A549 (cell line): ENCODE data around the gene ZNF697. TPM values are rescaled to one million over a fixed set of nuclear protein-coding genes. Genes with fewer than 3 reads are reported as not detected.
"Not testable (repeated sequence)": the region's sequence is repeated elsewhere in the genome, so short reads cannot be mapped to it uniquely, and the experiment has no call there.

ENCODE experiments used
- ATAC-seq, 2 experiments: fragments of 200-7000 bp in 1 of 2; fragments of >200 bp in 1 of 2; cut with Nextera tagmentation in 1 of 2; cut with Tn5 transposase in 1 of 2; 3 replicates each; pipeline versions ENCODE4 v1.8.0 to v1.9.1; 2018 to 2020; ENCODE audit warnings: mild to moderate bottlenecking in 1 of 2, moderate library complexity in 1 of 2
- CTCF ChIA-PET: fragments of 300-600 bp; sonication (Branson Sonifier 250); formaldehyde crosslinking; extraction: SDS; loops from one replicate; lab custom pipeline; 2021; ENCODE audit warnings: antibody characterized with exemption, inconsistent platforms; lab: Yijun Ruan, JAX
- POLR2A ChIA-PET: fragments of 350-600 bp; formaldehyde crosslinking; extraction: SDS; loops from one replicate; lab custom pipeline; 2021; ENCODE audit warnings: antibody characterized with exemption, inconsistent platforms; lab: Yijun Ruan, JAX
- DNase-seq, 2 experiments: peaks; one replicate each; pipeline versions ENCODE4 v3.0.0 to v3.0.0-alpha.2; 2011 to 2016; ENCODE audit warnings: low read depth in 1 of 2, low spot score in 1 of 2
- FAIRE-seq: peaks from 2 replicates; lab custom pipeline; 2011; peaks lifted over from hg19 to GRCh38; lab: Jason Lieb, UNC
- H3K27ac ChIP-seq, 2 experiments: fragments of >200 bp; sonication (Bioruptor Twin); formaldehyde crosslinking; 3 replicates each; pipeline ENCODE4 v1.5.1; 2016 to 2017
- H3K4me1 ChIP-seq: fragments of >200 bp; sonication (Bioruptor Twin); formaldehyde crosslinking; 3 replicates; pipeline ENCODE4 v1.6.1; 2016
- H3K4me2 ChIP-seq: fragments of >200 bp; sonication (Bioruptor Twin); formaldehyde crosslinking; 3 replicates; pipeline ENCODE4 v1.6.1; 2016
- H3K4me3 ChIP-seq: fragments of >200 bp; sonication (Bioruptor Twin); formaldehyde crosslinking; 3 replicates; pipeline ENCODE4 v1.5.1; 2016
- H3K9me3 ChIP-seq: fragments of >200 bp; sonication (Bioruptor Twin); formaldehyde crosslinking; 3 replicates; pipeline ENCODE4 v1.6.1; 2016
- CEBPB ChIP-seq, 2 experiments: fragments of >200 bp in 1 of 2; sonication (Bioruptor Twin) in 1 of 2; formaldehyde crosslinking in 1 of 2; IDR thresholded peaks; 2 replicates each; pipeline ENCODE4 v1.6.1; 2012 to 2016
- CHD4 ChIP-seq: fragments of 200-600 bp; sonication (generic); IDR thresholded peaks from 2 replicates; pipeline ENCODE4 v1.6.1; 2016; ENCODE audit warnings: antibody characterized with exemption, mild to moderate bottlenecking, borderline replicate concordance
- FOSB ChIP-seq: fragments of 250-450 bp; sonication (Bioruptor Pico); IDR thresholded peaks from 2 replicates; pipeline ENCODE4 v1.5.0; 2020; ENCODE audit warnings: mild to moderate bottlenecking, moderate library complexity
- FOSL2 ChIP-seq, 2 experiments: fragments of 450-650 bp in 1 of 2; fragments of >200 bp in 1 of 2; sonication (Bioruptor Twin) in 1 of 2; formaldehyde crosslinking; IDR thresholded peaks; 2 replicates each; pipeline versions ENCODE4 v1.5.0 to v1.6.1; 2016 to 2020; ENCODE audit warnings: mild to moderate bottlenecking in 1 of 2, moderate library complexity in 1 of 2
- GATA3 ChIP-seq: IDR thresholded peaks from 2 replicates; pipeline ENCODE4 v1.6.1; 2012; ENCODE audit warnings: borderline replicate concordance
- HOXB5 ChIP-seq: fragments of 250-450 bp; sonication (Bioruptor Pico); IDR thresholded peaks from 2 replicates; pipeline ENCODE4 v1.5.0; 2020; ENCODE audit warnings: mild to moderate bottlenecking, moderate library complexity
- MYC ChIP-seq: IDR thresholded peaks from 2 replicates; pipeline ENCODE4 v1.6.1; 2012; ENCODE audit warnings: mild to moderate bottlenecking, inconsistent platforms, low read length, improper control_type of control experiment, borderline replicate concordance
- PBX3 ChIP-seq: IDR thresholded peaks from 2 replicates; pipeline ENCODE4 v1.6.1; 2012
- PHF8 ChIP-seq: fragments of 200-600 bp; sonication (generic); IDR thresholded peaks from 2 replicates; pipeline ENCODE4 v1.6.1; 2016; ENCODE audit warnings: low read depth, mild to moderate bottlenecking, antibody characterized with exemption, moderate library complexity, borderline replicate concordance
- RAD21 ChIP-seq, 2 experiments: fragments of >200 bp in 1 of 2; sonication (Bioruptor Twin) in 1 of 2; formaldehyde crosslinking in 1 of 2; IDR thresholded peaks in 1 of 2; conservative IDR thresholded peaks in 1 of 2; 2 replicates in 1 of 2; 3 replicates in 1 of 2; pipeline ENCODE4 v1.6.1; 2012 to 2018; ENCODE audit warnings: inconsistent platforms in 1 of 2
- ZC3H11A ChIP-seq: fragments of 450-650 bp; IDR thresholded peaks from 2 replicates; pipeline ENCODE4 v1.6.1; 2014; ENCODE audit warnings: antibody characterized with exemption, mild to moderate bottlenecking
- ZSCAN20 ChIP-seq: fragments of 250-450 bp; sonication (Bioruptor Pico); IDR thresholded peaks from 2 replicates; pipeline ENCODE4 v1.8.0; 2022; ENCODE audit warnings: mild to moderate bottlenecking, moderate library complexity
- WGBS: methylation state at CpG from one replicate; pipeline ENCODE4 v1.1.6; 2017; ENCODE audit errors: missing lambda C conversion rate; 5-methylcytosine and 5-hydroxymethylcytosine counted together
- polyA plus RNA-seq, 4 experiments: library from polyadenylated mRNA; depleted of rRNA in 3 of 4; stranded (reverse); fragments of >200 nt; fragmentation: RNase III in 1 of 4; extraction: RNeasy Plus Mini Kit Qiagen cat#74134 plus additional on column Dnase treatment in 1 of 4; gene quantifications; 2 replicates in 3 of 4; 3 replicates in 1 of 4; pipeline ENCODE4 v1.2.3, GENCODE V29; 2011 to 2017
- TF ChIP-seq, protein P1 (sequence below): IDR thresholded peaks from 2 replicates; pipeline ENCODE4 v1.6.1; 2012
- TF ChIP-seq, protein P2 (sequence below): IDR thresholded peaks from 2 replicates; pipeline ENCODE4 v1.6.1; 2012; ENCODE audit warnings: low read depth, borderline replicate concordance
- TF ChIP-seq, protein P3 (sequence below): fragments of >200 bp; sonication (Bioruptor Twin); formaldehyde crosslinking; IDR thresholded peaks from 3 replicates; pipeline ENCODE4 v1.5.1; 2016

The ZNF697 gene
- polyA plus RNA-seq, 2 of the 4 experiments (the other 2 are of a cell fraction), result 2.2 to 2.6 TPM

- no peaks in the 10 kb centered on the region for H3K4me1 ChIP-seq
- 72% methylated on average over 6 of the region's 6 CpGs for WGBS
- FAIRE-seq (no peak), DNase-seq (no peak)
- H3K27ac ChIP-seq, result no peak overlapping the region
- POLR2A ChIA-PET, result no interaction called here
- no peak overlapping the region for H3K4me3 ChIP-seq
- TF ChIP-seq CHD4, result no peak
- TF ChIP-seq, all 56 proteins: peak for 0
- Histone ChIP-seq H3K9me3 (no peaks in the 10 kb centered on the region), H3K4me2 (no peak overlapping the region)
- CTCF ChIA-PET, result no interaction called here
- no peak for ATAC-seq
Measured at GRCh38 chr1:119603695-119604094, 44.4 kb downstream of the ZNF697 start.

DNA sequence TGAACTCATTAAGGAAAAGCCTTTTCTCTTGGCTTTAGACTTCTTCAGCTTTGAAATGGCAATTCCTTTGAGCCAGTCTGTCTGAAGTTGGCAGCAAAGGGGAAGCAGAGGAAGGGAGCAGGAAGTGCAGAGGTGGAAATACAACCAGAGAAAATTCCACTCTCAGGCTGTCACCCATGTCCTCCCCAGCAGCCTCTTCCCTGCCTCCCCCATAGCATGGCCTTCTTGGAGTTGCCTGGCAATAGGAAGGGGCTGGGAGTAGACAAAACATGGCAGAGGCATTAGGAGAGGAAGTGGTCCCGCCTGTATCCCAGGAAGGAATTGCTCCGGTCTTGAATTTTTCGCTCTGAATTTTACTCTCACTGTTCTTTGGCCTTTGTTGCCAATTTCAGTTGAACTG is 44.8 kb downstream of the ZNF697 start:
- FAIRE-seq, H3K4me3 ChIP-seq, H3K4me2 ChIP-seq, ATAC-seq, H3K9me3 ChIP-seq, DNase-seq, H3K27ac ChIP-seq, H3K4me1 ChIP-seq, POLR2A ChIA-PET: not testable (repeated sequence)
- CTCF ChIA-PET, result interaction anchor here (1.2 kb wide), 1 partner anchor 8 kb away, joined by 3 read pairs; no protein-coding TSS in a partner anchor
- WGBS, result 81% methylated on average over 3 of the region's 3 CpGs

DNA sequence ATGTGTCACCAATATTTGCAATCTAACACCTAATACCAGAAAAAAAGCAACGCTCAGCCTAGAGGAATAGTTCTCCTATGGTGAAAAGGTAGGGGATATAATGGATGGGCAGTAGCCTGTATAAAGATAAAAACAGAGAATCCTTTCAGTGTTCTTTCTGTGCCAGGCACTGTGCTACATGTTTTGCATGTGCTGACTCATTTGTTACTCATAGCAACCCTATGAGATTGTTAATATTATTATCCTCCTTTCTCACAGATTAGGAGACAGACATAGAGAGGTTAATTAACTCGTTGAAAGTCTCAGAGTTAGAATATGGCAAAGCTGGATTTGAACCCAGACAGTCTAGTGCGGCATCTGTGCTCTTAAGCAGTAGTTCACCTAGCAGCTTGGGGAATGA is 45.3 kb downstream of the ZNF697 start:
- H3K4me3 ChIP-seq, FAIRE-seq, H3K9me3 ChIP-seq, H3K27ac ChIP-seq, H3K4me2 ChIP-seq, ATAC-seq, H3K4me1 ChIP-seq, POLR2A ChIA-PET, DNase-seq: not testable (repeated sequence)
- WGBS, result 59% methylated on average over 3 of the region's 3 CpGs
- CTCF ChIA-PET, result interaction anchor here (1.2 kb wide), 1 partner anchor 9 kb away, joined by 3 read pairs; no protein-coding TSS in a partner anchor

DNA sequence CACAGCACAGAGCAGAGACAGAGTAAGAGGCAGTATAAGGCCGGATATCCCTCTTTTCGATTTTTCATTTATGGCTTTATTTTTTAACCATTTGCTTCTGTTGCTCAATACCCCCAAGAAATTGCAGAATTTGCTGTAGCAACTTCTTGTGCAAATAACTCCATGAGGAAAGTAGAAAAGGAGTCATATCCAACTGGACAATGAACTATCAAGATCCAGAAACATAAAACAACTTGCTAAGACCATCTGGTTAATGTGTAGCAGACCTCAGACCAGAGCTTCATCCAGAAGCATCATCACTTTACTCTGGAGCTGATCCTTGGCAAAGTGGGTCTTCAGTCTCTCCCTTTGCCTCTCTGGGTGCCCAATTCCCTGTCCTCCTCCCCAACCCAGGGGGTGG is 45.9 kb downstream of the ZNF697 start:
- CTCF ChIA-PET, result interaction anchor here (1.2 kb wide), 1 partner anchor 9 kb away, joined by 3 read pairs; no protein-coding TSS in a partner anchor
- WGBS, result 47% methylated on average over 2 of the region's 2 CpGs
- FAIRE-seq, result no peak
- TF ChIP-seq HOXB5, result no peak
- TF ChIP-seq CEBPB (IDR thresholded peaks at IDR 0.05), result 0 out of 4 replicates have a peak, but pooled peaks of 1 of the 2 experiments have one; percentile 6
- Histone ChIP-seq H3K27ac (no peak overlapping the region), H3K9me3 (no peaks in the 10 kb centered on the region), H3K4me1 (no peaks in the 10 kb centered on the region), H3K4me3 (no peak overlapping the region), H3K4me2 (no peak overlapping the region)
- DNase-seq, result no peak
- ATAC-seq, result no peak
- POLR2A ChIA-PET, result no interaction called here

DNA sequence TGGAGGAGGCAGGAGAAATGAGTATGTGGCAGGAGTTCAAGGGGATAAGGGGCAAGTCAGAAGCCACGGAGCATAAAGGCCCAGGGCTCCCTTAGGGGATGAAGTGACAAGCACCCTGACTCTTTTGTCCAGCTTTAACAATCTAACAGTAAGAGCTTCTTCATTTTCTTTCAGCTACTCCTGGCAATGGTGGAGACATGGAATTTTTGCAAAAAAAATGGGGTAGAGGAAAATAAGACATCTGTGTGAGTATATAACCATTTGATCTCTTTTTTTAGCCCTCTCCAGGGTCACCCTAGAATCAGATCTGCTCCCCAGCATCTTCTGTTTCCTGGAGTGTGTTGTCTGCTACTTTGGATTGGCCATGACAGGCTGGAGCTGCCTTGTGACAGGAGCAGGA is 47.1 kb downstream of the ZNF697 start:
- no peaks in the 10 kb centered on the region for H3K9me3 ChIP-seq
- no peak overlapping the region for H3K27ac ChIP-seq
- no peaks in the 10 kb centered on the region for H3K4me1 ChIP-seq
- no peak for FAIRE-seq
- ChIA-PET POLR2A (no interaction called here), CTCF (interaction anchor here (0.9 to 2.2 kb wide), 3 partner anchors 9 to 228 kb away, joined by 3 to 8 read pairs (median 4); no protein-coding TSS in a partner anchor)
- no peak overlapping the region for H3K4me3 ChIP-seq
- TF ChIP-seq ZC3H11A (no peak), ZSCAN20 (CRISPR knock-in tag) (no peak), FOSB (CRISPR knock-in tag) (no peak), MYC (no peak), FOSL2 (IDR thresholded peaks at IDR 0.05) (no peak), FOSL2 (CRISPR knock-in tag; IDR thresholded peaks at IDR 0.05) (no peak), PBX3 (no peak), CEBPB (IDR thresholded peaks at IDR 0.05) (no peak), RAD21 (conservative IDR thresholded peaks at IDR 0.05 in 1 of 2, IDR thresholded peaks at IDR 0.05 in 1 of 2) (no peak), PHF8 (no peak), GATA3 (no peak)
- TF ChIP-seq, protein P1, sequence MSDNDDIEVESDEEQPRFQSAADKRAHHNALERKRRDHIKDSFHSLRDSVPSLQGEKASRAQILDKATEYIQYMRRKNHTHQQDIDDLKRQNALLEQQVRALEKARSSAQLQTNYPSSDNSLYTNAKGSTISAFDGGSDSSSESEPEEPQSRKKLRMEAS, result no peak
- TF ChIP-seq, protein P2, sequence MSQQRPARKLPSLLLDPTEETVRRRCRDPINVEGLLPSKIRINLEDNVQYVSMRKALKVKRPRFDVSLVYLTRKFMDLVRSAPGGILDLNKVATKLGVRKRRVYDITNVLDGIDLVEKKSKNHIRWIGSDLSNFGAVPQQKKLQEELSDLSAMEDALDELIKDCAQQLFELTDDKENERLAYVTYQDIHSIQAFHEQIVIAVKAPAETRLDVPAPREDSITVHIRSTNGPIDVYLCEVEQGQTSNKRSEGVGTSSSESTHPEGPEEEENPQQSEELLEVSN, result no peak
- TF ChIP-seq, protein P3, sequence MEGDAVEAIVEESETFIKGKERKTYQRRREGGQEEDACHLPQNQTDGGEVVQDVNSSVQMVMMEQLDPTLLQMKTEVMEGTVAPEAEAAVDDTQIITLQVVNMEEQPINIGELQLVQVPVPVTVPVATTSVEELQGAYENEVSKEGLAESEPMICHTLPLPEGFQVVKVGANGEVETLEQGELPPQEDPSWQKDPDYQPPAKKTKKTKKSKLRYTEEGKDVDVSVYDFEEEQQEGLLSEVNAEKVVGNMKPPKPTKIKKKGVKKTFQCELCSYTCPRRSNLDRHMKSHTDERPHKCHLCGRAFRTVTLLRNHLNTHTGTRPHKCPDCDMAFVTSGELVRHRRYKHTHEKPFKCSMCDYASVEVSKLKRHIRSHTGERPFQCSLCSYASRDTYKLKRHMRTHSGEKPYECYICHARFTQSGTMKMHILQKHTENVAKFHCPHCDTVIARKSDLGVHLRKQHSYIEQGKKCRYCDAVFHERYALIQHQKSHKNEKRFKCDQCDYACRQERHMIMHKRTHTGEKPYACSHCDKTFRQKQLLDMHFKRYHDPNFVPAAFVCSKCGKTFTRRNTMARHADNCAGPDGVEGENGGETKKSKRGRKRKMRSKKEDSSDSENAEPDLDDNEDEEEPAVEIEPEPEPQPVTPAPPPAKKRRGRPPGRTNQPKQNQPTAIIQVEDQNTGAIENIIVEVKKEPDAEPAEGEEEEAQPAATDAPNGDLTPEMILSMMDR, result no peak
- H3K4me2 ChIP-seq, result no peak overlapping the region
- DNase-seq, result no peak
- ATAC-seq, result no peak
- 22% methylated on average over 1 of the region's 1 CpG for WGBS
